AG09319 (cell line): Measurements from ENCODE around the gene NLN.
"Not testable (repeated sequence)": the region's sequence is repeated elsewhere in the genome, so short reads cannot be mapped to it uniquely, and the experiment has no call there.

Experiments
- DNase-seq: peaks from one replicate; pipeline ENCODE4 v3.0.0-alpha.2; 2010; ENCODE audit warnings: low read depth; ENCODE audit errors: extremely low read depth
- TF ChIP-seq, protein P1 (sequence below): IDR thresholded peaks from 2 replicates; pipeline ENCODE4 v1.5.1; 2011; ENCODE audit warnings: low read depth, mild to moderate bottlenecking, inconsistent platforms, low read length, moderate library complexity

Gene NLN

DNA sequence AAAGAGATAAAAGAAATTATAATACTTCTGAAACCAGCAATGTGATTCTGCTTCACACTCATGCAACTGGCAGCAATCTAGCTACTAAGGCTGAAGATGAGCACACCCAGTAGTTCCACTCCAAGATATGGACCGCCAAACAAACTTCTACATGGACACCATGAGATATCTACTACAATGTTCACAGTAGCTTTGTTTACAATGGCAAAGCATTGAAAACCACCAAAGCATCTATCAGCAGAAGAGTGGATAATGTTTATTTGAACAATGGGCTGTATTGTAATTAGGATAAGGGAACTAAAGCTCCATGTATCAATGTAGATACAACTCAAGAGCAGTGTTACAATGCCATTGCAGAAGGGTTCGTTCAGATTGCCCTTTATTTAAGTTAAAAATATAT, 113.2 kb downstream of the NLN start:
- TF ChIP-seq, protein P1, sequence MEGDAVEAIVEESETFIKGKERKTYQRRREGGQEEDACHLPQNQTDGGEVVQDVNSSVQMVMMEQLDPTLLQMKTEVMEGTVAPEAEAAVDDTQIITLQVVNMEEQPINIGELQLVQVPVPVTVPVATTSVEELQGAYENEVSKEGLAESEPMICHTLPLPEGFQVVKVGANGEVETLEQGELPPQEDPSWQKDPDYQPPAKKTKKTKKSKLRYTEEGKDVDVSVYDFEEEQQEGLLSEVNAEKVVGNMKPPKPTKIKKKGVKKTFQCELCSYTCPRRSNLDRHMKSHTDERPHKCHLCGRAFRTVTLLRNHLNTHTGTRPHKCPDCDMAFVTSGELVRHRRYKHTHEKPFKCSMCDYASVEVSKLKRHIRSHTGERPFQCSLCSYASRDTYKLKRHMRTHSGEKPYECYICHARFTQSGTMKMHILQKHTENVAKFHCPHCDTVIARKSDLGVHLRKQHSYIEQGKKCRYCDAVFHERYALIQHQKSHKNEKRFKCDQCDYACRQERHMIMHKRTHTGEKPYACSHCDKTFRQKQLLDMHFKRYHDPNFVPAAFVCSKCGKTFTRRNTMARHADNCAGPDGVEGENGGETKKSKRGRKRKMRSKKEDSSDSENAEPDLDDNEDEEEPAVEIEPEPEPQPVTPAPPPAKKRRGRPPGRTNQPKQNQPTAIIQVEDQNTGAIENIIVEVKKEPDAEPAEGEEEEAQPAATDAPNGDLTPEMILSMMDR: no peak
- DNase-seq: no peak

DNA sequence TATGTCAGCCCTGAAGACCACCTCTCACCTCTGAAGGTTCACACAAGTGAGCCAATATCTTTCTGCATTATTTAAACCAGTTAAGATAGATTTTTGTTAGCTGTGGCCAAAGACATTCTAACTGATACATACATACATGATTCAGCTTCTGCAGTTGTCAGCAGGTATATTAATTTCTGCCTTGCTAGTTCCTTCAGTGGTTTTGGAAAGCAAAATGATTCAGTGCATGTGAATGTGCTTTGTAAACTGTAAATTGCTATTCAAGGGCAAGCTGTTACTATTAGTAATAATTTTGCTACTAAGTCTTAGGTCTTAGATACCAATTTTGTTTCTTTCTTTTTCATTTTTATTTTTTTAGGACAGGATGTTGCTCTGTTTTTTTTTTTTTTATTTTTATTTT, 115.1 kb downstream of the NLN start:
- TF ChIP-seq, protein P1: no peak
- DNase-seq: no peak

DNA sequence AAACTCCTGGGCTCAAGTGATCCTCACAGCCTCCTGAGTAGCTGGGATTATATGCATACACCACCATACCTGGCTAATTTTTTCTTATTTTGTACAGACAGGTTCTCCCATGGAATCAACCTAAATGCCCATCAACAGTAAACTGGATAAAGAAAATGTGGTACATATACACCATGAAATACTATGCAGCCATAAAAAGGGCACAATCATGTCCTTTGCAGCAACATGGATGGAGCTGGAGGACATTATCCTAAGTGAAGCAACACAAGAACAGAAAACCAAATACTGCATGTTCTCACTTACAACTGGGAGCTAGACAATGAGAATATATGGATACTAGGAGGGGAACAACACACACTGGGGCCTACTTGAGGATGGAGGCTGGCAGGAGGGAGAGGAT, 117.2 kb downstream of the NLN start:
- DNase-seq: not testable (repeated sequence)

DNA sequence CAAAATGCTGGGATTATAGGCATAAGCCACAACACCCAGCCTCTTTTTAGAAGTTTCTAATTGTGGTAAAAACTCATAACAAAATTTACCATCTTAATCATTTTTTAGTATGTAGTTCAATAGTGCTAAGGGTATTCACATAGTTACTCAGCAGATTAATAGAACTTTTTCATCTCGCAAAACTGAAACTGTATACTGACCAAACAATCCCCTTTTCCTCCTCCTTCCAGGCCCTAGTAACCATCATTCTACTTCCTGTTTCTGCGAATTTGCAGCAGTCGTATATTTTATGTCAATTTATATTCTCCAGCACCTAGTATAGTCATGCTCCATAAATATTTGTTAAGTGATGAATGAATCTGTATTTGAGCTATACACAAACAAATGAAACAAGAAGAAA, 118.1 kb downstream of the NLN start:
- no peak for DNase-seq
- TF ChIP-seq, protein P1: no peak

DNA sequence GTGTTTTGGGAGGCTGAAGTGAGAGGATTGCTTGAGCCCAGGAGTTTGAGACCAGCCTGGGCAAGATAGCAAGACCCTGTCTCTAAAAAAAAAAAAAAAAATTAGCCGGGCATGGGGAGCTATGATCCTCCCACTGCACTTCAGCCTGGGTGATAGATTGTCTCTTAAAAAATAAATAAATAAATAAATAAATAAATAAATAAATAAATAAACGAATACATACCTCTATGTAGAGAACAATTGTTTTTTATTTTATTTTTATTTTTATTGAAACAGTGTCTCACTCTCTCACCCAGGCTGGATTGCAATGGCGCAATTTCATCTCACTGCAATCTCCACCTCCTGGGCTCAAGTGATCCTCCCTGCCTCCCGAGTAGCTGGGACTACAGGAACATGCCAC, 122.8 kb downstream of the NLN start:
- not testable (repeated sequence) for DNase-seq

DNA sequence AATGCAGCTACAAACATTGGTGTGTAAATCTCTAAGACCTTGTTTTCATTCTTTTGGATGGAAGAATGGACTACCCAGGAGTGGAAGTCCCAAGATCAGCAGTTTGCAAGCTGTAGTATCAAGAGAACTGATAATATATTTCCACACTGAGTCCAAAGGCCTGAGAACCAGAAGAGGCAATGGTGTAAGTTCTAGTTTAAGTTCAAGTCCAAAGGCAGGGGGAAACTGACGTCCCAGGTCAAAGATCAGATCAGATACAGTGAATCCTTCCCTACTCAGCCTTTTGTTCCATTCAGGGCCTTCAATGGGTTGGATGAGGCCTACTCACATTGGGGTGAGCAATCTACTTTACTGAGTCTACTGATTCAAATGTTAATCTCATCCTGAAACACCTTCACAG, 124.1 kb downstream of the NLN start:
- TF ChIP-seq, protein P1: no peak
- DNase-seq: no peak

DNA sequence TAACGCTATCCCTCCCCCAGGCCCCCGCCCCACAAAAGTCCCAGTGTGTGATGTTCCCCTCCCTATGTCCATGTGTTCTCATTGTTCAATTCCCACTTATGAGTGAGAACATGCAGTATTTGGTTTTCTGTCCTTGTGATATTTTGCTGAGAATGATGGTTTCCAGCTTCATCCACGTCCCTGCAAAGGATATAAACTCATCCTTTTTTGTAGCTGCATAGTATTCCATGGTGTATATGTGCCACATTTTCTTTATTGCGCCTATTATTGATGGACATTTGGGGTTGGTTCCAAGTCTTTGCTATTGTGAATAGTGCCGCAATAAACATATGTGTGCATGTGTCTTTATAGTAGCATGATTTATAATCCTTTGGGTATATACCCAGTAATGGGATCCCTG, 125.0 kb downstream of the NLN start:
- not testable (repeated sequence) for DNase-seq

DNA sequence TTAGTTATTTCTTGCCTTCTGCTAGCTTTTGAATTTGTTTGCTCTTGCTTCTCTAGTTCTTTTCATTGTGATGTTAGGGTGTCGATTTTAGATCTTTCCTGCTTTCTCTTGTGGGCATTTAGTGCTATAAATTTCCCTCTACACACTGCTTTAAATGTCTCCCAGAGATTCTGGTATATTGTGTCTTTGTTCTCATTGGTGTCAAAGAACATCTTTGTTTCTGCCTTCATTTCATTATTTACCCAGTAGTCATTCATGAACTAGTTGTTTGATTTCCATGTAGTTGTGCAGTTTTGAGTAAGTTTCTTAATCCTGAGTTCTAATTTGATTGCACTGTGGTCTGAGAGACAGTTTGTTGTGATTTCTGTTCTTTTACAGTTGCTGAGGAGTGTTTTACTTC, 127.9 kb downstream of the NLN start:
- not testable (repeated sequence) for DNase-seq

DNA sequence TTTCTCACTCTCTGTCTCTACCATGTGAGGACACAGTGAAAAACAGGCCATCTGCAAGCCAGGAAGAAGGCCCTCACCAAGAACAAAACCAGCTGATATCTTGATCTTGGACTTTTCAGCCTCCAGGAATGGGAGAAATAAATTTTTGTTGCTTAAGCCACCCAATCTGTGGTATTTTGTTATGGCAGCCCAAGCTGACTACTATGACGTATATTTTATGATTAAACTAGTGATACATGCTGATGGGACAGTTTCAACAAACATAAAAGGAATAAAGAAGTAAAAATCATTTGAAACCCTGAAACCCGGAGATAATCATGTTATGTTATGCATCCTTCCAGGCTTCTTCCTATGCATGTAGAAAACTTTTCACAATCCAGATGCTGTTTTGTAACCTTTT, 132.9 kb downstream of the NLN start:
- no peak for DNase-seq
- TF ChIP-seq, protein P1: no peak

DNA sequence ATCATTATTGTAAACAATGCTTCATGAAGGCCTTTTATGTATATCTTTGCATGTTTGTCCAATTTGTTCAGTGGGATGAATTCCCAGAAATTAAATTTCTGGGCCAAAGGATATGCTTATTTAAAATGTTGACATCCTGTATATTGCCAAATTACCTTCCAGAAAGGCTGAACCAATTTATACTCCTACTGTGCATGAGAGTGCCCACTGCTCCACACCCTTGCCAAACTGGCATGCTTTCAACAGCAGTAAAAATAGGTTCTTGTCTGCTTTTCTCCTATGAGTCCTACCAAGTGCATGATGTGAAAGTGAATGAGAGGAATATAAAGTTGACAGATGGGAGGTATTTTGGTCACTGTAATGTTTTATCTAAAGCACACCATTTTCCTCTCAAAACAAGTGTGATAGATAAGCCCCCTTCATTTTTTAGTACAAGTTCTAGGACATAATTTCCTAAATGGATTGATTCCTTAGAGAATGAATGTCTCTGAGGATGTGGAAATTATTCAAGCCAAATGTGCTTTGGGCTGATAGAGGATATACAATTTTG, 133.8 kb downstream of the NLN start:
- no peak for DNase-seq
- TF ChIP-seq, protein P1: no peak
